Nephron (organoid): ENCODE data around the gene IBA57.
A peak's percentile ranks its signal among the peaks of the same experiment; 100 is the strongest.

Source experiments
- H3K27ac Mint-ChIP-seq, 3 experiments: 2 replicates each; pipeline ENCODE4 v1.8.0; 2020; ENCODE audit warnings: mixed read lengths in 3 of 3, mild to moderate bottlenecking in 2 of 3, moderate library complexity in 1 of 3
- H3K27me3 Mint-ChIP-seq: 2 replicates; pipeline ENCODE4 v1.8.0; 2021; ENCODE audit warnings: low read depth, mild to moderate bottlenecking, moderate library complexity, mixed read lengths
- H3K36me3 Mint-ChIP-seq: 2 replicates; pipeline ENCODE4 v1.8.0; 2020; ENCODE audit warnings: low read depth, mixed read lengths
- H3K4me1 Mint-ChIP-seq: 2 replicates; pipeline ENCODE4 v1.8.0; 2020; ENCODE audit warnings: mixed read lengths
- H3K4me3 Mint-ChIP-seq, 3 experiments: 2 replicates each; pipeline ENCODE4 v1.8.0; 2020; ENCODE audit warnings: mild to moderate bottlenecking in 3 of 3, mixed read lengths in 3 of 3, moderate library complexity in 2 of 3
- H3K9me3 Mint-ChIP-seq: 2 replicates; pipeline ENCODE4 v1.8.0; 2020; ENCODE audit warnings: mixed read lengths
- TF ChIP-seq, protein P1 (sequence below), 3 experiments: fragments of 200-600 bp; sonication (generic); IDR thresholded peaks; one replicate each; pipeline ENCODE4 v1.5.0; 2021; ENCODE audit warnings: antibody characterized with exemption in 3 of 3; ENCODE audit not compliant: unreplicated experiment in 3 of 3

The IBA57 gene

GRCh38 chr1:228197555-228198147 is 32.0 kb downstream of the IBA57 start:
- TF ChIP-seq, protein P1, sequence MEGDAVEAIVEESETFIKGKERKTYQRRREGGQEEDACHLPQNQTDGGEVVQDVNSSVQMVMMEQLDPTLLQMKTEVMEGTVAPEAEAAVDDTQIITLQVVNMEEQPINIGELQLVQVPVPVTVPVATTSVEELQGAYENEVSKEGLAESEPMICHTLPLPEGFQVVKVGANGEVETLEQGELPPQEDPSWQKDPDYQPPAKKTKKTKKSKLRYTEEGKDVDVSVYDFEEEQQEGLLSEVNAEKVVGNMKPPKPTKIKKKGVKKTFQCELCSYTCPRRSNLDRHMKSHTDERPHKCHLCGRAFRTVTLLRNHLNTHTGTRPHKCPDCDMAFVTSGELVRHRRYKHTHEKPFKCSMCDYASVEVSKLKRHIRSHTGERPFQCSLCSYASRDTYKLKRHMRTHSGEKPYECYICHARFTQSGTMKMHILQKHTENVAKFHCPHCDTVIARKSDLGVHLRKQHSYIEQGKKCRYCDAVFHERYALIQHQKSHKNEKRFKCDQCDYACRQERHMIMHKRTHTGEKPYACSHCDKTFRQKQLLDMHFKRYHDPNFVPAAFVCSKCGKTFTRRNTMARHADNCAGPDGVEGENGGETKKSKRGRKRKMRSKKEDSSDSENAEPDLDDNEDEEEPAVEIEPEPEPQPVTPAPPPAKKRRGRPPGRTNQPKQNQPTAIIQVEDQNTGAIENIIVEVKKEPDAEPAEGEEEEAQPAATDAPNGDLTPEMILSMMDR (IDR thresholded peaks at IDR 0.05; ENCODE audit: unreplicated experiment in 3 of 3), result no peak
- Mint-ChIP-seq H3K36me3 (peaks cover 32% of the 10 kb centered on the region), H3K9me3 (peaks cover 29% of the 10 kb centered on the region)

DNA sequence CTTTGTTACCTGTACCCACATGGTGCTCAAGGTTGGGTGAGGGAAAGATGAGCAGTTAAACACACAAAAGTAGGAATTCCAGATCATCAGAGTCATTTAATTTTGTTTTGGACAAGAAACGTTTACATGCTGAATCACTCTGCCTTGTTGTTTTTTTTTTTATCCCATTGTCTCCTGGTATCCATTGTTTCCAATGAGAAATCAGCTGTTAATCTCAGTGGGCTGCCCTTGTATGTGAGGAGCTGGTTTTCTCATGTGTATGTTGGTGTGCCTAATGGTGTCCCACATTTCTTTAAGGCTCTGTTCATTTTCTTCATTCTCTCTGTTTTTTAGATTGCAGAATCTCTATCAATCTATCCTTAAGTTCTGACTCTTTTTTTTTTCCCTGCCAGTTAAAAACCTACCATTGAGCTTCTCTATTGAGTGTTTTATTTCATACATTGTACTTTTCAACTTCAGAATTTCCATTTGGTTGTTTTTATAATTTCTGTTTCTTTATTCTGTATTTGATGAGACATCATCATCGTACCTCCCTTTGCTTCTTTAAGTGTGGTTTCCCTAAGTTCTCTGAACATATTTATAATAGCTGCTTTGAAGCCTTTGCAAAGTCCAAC is 33.5 kb downstream of the IBA57 start:
- Mint-ChIP-seq H3K27me3 (no peaks in the 10 kb centered on the region), H3K36me3 (peaks cover 32% of the 10 kb centered on the region), H3K9me3 (peaks cover 29% of the 10 kb centered on the region), H3K4me1 (no peaks in the 10 kb centered on the region), H3K27ac (no peak overlapping the region), H3K4me3 (no peak overlapping the region)
- TF ChIP-seq, protein P1 (IDR thresholded peaks at IDR 0.05; ENCODE audit: unreplicated experiment in 3 of 3), result no peak

More at GRCh38 chr1:228197555-228198147, 32.0 kb downstream of the IBA57 start:
- Mint-ChIP-seq H3K27ac (no peak overlapping the region), H3K4me1 (no peaks in the 10 kb centered on the region), H3K4me3 (no peak overlapping the region), H3K27me3 (no peaks in the 10 kb centered on the region)

DNA sequence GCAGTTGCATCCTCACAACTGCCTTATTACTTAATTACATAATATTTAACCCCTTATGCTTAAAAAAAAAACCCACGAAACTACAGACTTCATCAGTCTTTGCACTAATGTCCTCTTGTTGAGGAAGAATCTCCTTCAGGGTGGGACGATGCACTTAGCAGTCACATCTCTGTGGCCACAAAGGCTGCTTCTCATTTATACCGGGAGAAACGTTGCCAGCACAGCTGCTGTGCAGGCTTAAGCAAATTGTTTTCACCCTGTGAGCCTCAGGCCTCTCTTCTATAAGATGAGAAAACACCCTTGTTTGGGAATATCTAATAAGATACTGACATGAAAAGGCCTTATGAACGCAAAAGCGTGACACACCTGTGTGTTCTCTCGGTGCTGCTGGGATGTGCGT is 39.4 kb downstream of the IBA57 start:
- peaks cover 17% of the 10 kb centered on the region for H3K4me1 Mint-ChIP-seq
- no peak overlapping the region for H3K4me3 Mint-ChIP-seq

DNA sequence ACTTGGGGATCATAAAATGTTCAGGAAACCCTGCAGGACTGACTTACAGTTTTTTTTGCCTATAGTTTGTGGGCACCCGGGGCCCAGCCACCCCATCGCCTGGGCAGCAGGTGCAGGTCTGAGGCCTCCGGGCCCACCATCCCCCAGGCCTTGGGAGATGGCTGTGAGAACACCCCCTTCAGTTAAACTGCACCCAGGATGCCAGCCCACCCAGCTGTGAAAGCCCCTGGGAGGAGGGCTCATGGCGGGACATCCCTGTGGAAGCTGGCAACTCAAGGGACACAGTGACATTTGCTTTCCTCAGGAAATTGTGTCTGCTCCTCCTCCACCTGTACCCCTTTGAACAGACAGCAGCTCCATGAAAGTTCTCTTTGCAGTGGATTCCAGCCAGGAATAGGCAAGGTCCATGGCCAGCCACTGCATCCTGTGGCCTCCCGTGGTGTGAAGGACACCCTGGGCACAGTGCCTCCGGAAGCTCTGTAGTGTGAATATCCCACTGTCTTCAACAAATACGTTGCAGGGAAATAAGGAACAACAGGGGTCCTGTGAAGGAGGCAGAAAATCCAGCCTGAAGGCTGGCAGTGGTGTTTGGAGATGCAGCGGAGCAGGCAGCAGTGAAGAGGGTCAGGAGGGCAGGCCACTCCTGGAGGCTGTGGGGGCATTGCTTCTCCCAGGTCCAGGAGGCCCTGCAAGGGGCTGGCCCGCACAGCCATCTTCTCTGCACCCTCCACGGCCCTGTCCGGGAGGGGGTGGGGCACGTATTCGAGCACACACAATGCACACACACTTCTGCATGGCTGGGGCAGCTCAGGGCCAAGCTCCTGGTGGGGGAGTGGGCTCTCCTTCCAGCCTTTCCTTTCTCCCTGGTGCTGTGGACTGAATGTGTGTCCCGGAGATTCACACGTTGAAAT is 40.2 kb downstream of the IBA57 start:
- TF ChIP-seq, protein P1 (IDR thresholded peaks at IDR 0.05; ENCODE audit: unreplicated experiment in 3 of 3), result no peak
- peaks cover 3% of the 10 kb centered on the region for H3K27me3 Mint-ChIP-seq
- H3K27ac Mint-ChIP-seq, result peak overlapping the region in 2 of 3 experiments; percentile 44

More for the DNA sequence above, 39.4 kb downstream of the IBA57 start:
- TF ChIP-seq, protein P1 (IDR thresholded peaks at IDR 0.05; ENCODE audit: unreplicated experiment in 3 of 3), result no peak
- no peak overlapping the region for H3K27ac Mint-ChIP-seq
- H3K27me3 Mint-ChIP-seq, result peaks cover 3% of the 10 kb centered on the region
- H3K9me3 Mint-ChIP-seq, result peaks cover 11% of the 10 kb centered on the region
- peaks cover 9% of the 10 kb centered on the region for H3K36me3 Mint-ChIP-seq

DNA sequence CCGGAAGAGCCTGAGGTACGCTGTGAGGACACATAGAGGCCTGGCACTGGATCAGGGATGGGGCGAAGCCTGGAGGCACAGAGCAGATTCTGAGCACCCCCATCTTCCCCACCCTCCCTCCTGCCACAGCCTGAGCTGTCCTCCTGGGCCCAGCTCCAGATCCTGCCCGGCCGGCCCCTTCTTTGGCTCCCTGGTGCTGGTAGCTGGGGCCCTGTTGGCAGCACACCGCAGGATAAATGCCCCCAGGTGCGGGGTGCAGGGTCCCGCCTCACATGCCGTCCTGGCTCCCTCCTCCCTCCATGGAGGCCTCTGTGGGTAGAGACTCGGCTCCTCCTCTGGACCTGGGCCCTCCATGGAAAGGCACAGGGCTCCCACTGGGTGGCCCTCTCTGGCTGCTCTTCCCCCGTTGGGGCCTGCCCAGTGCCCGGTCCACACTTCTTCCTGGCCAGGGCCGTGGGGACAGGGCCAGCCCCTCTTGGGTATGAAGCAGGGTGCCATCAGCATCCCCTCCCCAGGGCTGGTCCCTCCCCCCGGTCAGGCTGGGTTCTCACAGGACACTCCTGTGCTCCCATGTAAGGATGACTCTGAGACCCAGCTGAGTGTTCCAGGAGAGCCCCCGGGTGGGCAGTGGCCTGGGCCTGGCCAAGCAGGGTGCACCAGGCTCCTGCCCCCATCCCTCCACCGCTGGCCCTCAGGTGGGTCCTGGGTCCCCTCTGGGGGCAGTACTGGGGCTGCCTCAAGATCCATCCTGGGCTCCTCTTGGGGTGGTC is 41.2 kb downstream of the IBA57 start:
- Mint-ChIP-seq H3K4me1 (peaks cover 17% of the 10 kb centered on the region), H3K27me3 (peaks cover 3% of the 10 kb centered on the region), H3K9me3 (no peaks in the 10 kb centered on the region), H3K27ac (peak overlapping the region in 1 of 3 experiments; percentile 44), H3K36me3 (peaks cover under 1% of the 10 kb centered on the region), H3K4me3 (no peak overlapping the region)
- TF ChIP-seq, protein P1 (IDR thresholded peaks at IDR 0.05; ENCODE audit: unreplicated experiment in 3 of 3), result no peak

More for the DNA sequence above, 40.2 kb downstream of the IBA57 start:
- H3K9me3 Mint-ChIP-seq, result peaks cover 8% of the 10 kb centered on the region
- H3K4me3 Mint-ChIP-seq, result peak overlapping the region in 2 of 3 experiments; percentile 14 to 15
- peaks cover 17% of the 10 kb centered on the region for H3K4me1 Mint-ChIP-seq
- H3K36me3 Mint-ChIP-seq, result peaks cover 6% of the 10 kb centered on the region
